GM12892 (cell line): ENCODE measurements around the gene C22orf31.
"Not testable (repeated sequence)": the region's sequence is repeated elsewhere in the genome, so short reads cannot be mapped to it uniquely, and the experiment has no call there.

ENCODE experiments used
- DNase-seq: peaks from one replicate; pipeline ENCODE4 v3.0.0; 2011; ENCODE audit not compliant: insufficient read length
- FAIRE-seq: peaks from 2 replicates; lab custom pipeline; 2011; peaks lifted over from hg19 to GRCh38; lab: Jason Lieb, UNC
- POLR2A ChIP-seq: IDR thresholded peaks from 2 replicates; pipeline ENCODE4 v1.6.1; 2011; ENCODE audit warnings: low read depth, low read length, control low read depth
- POLR2AphosphoS5 ChIP-seq: IDR thresholded peaks from 2 replicates; pipeline ENCODE4 v1.6.1; 2011; ENCODE audit warnings: low read depth, low read length, control low read depth
- TAF1 ChIP-seq: IDR thresholded peaks from 2 replicates; pipeline ENCODE4 v1.6.1; 2011; ENCODE audit warnings: low read depth, mild to moderate bottlenecking, control low read depth, low read length, borderline replicate concordance

Gene C22orf31

DNA sequence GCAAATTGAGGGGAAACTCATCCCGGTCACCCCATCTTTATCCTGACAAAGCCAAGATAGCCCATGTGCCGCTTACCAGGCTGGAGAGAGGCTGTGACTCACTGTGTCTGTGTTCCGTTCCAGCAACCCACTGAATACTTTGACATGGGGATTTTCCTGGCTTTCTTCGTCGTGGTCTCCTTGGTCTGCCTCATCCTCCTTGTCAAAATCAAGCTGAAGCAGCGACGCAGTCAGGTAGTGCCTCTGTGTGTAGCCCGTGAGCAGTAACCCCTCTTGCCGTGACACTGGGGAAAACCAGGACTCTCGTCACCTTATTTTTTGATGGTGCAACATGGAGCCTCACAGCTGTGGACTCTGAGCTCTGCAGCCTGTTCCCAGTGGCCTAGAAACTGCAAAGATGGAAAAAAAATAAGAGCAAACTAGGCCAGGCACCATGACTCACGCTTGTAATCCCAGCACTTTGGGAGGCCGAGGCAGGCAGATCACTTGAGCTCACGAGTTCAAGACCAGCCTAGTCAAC is 16.9 kb downstream of the C22orf31 start:
- TF ChIP-seq POLR2A (no peak), TAF1 (no peak), POLR2AphosphoS5 (no peak)
- DNase-seq (no peak), FAIRE-seq (no peak)

DNA sequence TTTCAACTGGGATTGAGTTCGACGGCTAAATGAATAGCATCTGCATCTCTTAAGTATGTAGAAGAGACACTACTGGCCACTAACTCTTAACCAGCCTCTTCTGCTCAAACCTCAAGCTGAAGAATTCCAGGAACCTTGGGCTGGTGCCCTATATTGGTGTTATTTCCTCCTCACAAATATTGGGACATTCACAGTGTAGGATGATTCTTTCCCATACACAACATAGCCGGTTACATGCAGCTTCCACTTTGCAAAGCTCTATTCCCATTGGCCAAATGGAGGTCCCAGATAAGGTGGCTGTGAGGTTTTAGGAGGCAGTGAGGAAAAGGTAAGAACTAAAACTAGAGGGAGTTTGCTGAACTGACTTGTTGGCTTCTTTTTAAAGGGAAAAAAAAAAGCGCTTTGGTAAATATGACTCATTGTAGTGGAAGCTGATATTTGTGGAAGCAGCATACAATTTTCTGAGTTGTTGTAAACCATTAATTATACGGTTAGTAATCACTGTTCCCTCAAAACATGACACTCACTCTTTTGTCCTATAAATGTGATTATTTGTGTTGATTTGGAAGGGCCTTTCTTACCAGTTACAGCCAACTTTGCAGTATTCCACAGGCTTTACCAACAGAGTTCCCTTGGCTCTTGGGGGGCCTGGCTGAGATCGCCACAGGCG is 17.6 kb downstream of the C22orf31 start:
- no peak for FAIRE-seq
- no peak for DNase-seq

DNA sequence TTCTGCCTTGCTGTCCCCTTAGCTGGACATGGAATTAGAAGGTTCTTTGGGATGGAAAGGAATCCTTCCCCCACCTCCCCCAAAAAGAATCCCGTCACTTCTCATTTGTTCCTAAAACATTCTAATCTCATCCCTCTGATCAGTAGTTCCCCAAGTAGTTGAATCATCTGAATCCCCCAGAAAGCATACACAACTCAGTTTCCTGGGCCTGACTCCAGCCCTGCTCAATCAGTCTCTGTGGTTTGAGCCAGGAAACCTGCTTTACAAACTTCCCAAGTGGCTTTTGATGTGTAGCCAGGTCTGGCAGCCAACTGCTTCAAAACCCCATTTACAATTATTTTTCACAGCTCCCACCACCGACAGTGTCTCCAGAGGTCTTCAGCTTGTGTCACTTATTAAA is 20.2 kb downstream of the C22orf31 start:
- FAIRE-seq (no peak), DNase-seq (no peak)
- TF ChIP-seq POLR2AphosphoS5 (no peak), TAF1 (no peak), POLR2A (no peak)

More for the DNA sequence above, 17.6 kb downstream of the C22orf31 start:
- TF ChIP-seq TAF1 (no peak), POLR2A (no peak), POLR2AphosphoS5 (no peak)

GRCh38 chr22:29040385-29041275 is 21.0 kb downstream of the C22orf31 start:
- TF ChIP-seq TAF1 (no peak), POLR2A (no peak), POLR2AphosphoS5 (no peak)
- FAIRE-seq (peak; percentile 64), DNase-seq (no peak)

GRCh38 chr22:29039684-29040083 is 21.9 kb downstream of the C22orf31 start:
- not testable (repeated sequence) for DNase-seq, FAIRE-seq

- TF ChIP-seq TAF1 (no peak), POLR2A (no peak), POLR2AphosphoS5 (no peak)
- DNase-seq = no peak
- FAIRE-seq = no peak
Measured at GRCh38 chr22:29039148-29039547, 22.5 kb downstream of the C22orf31 start.

DNA sequence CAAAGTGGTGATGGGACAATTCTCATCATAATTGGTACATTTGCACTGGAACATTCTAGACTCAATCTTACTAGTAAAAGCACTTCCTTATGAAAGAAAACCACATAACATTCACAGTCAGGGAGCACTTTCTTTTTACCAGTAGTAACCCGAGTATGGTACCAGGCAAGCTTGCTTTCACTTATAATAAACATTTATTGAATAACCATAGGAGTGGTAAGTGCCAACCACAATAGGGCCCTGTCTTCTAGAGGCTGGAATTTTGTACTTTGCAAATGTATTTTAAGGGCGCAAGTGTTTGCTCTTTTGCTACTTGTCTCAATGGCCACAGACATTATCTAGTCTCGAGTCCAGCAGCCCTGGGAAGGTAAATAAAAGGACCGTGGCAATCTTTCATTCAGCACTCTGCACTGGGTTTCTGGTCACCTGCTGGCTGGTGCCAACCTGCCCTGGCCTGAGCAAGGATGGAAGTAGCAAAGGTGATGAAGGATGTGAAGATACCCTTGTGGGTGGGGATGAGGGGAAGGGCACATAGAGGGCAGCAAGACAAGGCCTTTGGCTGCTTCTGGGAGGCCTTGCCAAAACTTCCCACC is 24.2 kb downstream of the C22orf31 start:
- DNase-seq (no peak), FAIRE-seq (no peak)
- TF ChIP-seq POLR2A = no peak
- no peak for TF ChIP-seq POLR2AphosphoS5
- TF ChIP-seq TAF1 = no peak

DNA sequence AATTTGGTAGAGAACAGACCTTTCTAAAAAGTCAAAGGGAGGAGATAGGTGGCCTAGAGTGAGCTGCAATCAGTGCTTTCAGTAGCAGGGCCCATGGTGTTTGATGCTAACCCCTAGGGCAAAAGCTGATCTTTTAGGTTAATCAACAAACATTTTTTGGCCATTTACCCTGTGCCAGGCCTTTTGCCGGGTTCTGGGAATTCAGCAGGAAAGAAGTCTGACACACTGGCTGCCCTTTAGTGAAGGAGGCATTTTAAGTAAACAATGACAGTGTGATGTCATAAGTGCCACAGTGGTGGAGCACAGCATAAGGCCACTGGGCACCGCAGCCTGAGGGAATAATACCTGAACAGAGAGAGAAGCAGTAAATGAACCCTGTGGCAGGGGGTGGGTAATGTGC is 29.0 kb downstream of the C22orf31 start:
- FAIRE-seq = no peak
- no peak for DNase-seq
- TF ChIP-seq POLR2A = no peak
- TF ChIP-seq POLR2AphosphoS5 = no peak
- no peak for TF ChIP-seq TAF1

DNA sequence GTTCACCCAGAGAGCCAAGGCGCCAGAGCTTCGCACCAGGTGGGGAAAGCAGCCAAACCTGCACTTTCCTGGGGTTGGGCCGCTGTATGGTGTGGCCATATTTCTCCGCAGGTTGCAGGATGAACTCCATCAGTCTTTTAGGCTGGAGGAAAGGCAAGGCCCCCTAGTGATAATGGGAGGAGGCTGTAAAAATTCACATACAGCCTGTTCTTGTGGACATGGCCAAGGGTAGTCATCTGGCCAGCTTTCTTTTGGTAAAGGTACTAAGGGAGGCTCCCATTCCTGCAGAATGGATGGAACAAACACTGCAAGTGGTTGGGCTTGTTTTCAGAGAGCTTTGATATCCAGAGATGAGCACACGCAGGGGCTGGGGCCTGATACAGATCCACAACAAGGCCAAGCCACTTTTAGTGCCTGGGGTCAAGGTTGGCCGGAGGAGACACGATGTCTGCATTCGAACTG is 29.6 kb downstream of the C22orf31 start:
- FAIRE-seq = no peak
- DNase-seq = no peak
- TF ChIP-seq POLR2A = no peak
- TF ChIP-seq POLR2AphosphoS5 = no peak
- no peak for TF ChIP-seq TAF1

GRCh38 chr22:29031227-29032011 is 30.2 kb downstream of the C22orf31 start:
- FAIRE-seq = no peak
- no peak for DNase-seq

GRCh38 chr22:29030618-29031226 is 30.9 kb downstream of the C22orf31 start:
- DNase-seq = no peak
- TF ChIP-seq POLR2AphosphoS5 (no peak), TAF1 (no peak), POLR2A (no peak)
- FAIRE-seq = no peak

More at GRCh38 chr22:29031227-29032011, 30.2 kb downstream of the C22orf31 start:
- TF ChIP-seq POLR2AphosphoS5 (no peak), POLR2A (no peak), TAF1 (no peak)
